DND-41 (cell line): Measurements from ENCODE around the gene CARD11.

Source experiments
- EZH2 ChIP-seq: IDR thresholded peaks from 3 replicates; pipeline ENCODE4 v1.6.1; 2012; ENCODE audit warnings: borderline replicate concordance, low read depth, mild to moderate bottlenecking, moderate library complexity, low read length, inconsistent platforms; ENCODE audit not compliant: severe bottlenecking
- TF ChIP-seq, protein P1 (sequence below): IDR thresholded peaks from 2 replicates; pipeline ENCODE4 v1.5.1; 2012; ENCODE audit warnings: borderline replicate concordance, low read length, moderate library complexity, mild to moderate bottlenecking; ENCODE audit not compliant: poor library complexity, severe bottlenecking; ENCODE audit errors: extremely low read depth

DNA sequence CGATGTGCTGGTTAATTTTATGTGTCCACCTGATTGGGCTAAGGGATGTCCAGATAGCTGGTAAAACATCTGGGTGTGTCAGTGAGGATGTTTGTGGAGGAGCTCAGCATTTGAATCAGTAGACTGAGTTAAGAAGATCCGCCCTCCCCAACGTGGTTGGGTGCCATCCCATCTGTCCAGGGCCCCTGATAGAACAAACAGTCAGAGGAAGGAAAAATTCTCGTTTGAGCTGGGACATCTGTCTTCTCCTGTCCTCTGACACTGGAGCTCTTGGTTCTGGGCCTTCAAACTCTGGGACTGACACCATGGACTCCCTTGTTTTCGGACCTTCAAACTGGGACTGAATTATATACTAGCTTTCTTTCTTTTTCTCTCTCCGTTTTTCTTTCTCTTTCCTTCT is 59.6 kb downstream of the CARD11 start:
- TF ChIP-seq, protein P1, sequence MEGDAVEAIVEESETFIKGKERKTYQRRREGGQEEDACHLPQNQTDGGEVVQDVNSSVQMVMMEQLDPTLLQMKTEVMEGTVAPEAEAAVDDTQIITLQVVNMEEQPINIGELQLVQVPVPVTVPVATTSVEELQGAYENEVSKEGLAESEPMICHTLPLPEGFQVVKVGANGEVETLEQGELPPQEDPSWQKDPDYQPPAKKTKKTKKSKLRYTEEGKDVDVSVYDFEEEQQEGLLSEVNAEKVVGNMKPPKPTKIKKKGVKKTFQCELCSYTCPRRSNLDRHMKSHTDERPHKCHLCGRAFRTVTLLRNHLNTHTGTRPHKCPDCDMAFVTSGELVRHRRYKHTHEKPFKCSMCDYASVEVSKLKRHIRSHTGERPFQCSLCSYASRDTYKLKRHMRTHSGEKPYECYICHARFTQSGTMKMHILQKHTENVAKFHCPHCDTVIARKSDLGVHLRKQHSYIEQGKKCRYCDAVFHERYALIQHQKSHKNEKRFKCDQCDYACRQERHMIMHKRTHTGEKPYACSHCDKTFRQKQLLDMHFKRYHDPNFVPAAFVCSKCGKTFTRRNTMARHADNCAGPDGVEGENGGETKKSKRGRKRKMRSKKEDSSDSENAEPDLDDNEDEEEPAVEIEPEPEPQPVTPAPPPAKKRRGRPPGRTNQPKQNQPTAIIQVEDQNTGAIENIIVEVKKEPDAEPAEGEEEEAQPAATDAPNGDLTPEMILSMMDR = no peak
- no peak for TF ChIP-seq EZH2
